Endometrial microvascular endothelial cells (primary cell): ENCODE data around the gene PEAK3. TPM values are rescaled to one million over a fixed set of nuclear protein-coding genes. Genes with fewer than 3 reads are reported as not detected.

Source experiments
- in situ Hi-C: cut with HindIII; loops from 2 replicates; pipeline ENCODE4 v1.10.0; 2017; ENCODE audit warnings: low sequenced_read_pairs, low pct_unique_long_range_greater_than_20kb; ENCODE audit errors: inconsistent ontology term
- total RNA-seq: library from RNA; depleted of rRNA; stranded (reverse); fragments of >200 nt; gene quantifications from one replicate; pipeline ENCODE4 v1.2.3, GENCODE V29; 2015; ENCODE audit errors: inconsistent ontology term

PEAK3 gene
- total RNA-seq, 1 donor from 2014 or later = not detected

GRCh38 chr19:2317756-2318155 lies 35.8 kb upstream of the PEAK3 start:
- in situ Hi-C loops = no loop called here

GRCh38 chr19:2317300-2317699 lies 35.3 kb upstream of the PEAK3 start:
- in situ Hi-C loops = no loop called here

- in situ Hi-C loops = no loop called here
Measured at GRCh38 chr19:2315818-2316353, 33.9 kb upstream of the PEAK3 start.

GRCh38 chr19:2315121-2315817 lies 33.3 kb upstream of the PEAK3 start:
- in situ Hi-C loops = no loop called here

GRCh38 chr19:2312820-2313501 lies 31.0 kb upstream of the PEAK3 start:
- in situ Hi-C loops = no loop called here

- in situ Hi-C loops = no loop called here
Measured at GRCh38 chr19:2311093-2311492, 29.1 kb upstream of the PEAK3 start.

- in situ Hi-C loops = no loop called here
Measured at GRCh38 chr19:2309734-2310362, 27.9 kb upstream of the PEAK3 start.

GRCh38 chr19:2308114-2308556 lies 26.2 kb upstream of the PEAK3 start, which contains the start of gene LINGO3:
Gene LINGO3 (minus strand): TSS chr19:2308154. CDS start chr19:2291776, 16,378 bp downstream.
- in situ Hi-C loops = no loop called here

- in situ Hi-C loops = no loop called here
Measured at GRCh38 chr19:2307518-2308012, 25.6 kb upstream of the PEAK3 start.

- in situ Hi-C loops = no loop called here
Measured at GRCh38 chr19:2306971-2307370, 25.0 kb upstream of the PEAK3 start.

- in situ Hi-C loops = no loop called here
Measured at GRCh38 chr19:2306281-2306806, 24.4 kb upstream of the PEAK3 start.

GRCh38 chr19:2305452-2306280 lies 23.7 kb upstream of the PEAK3 start:
- in situ Hi-C loops = no loop called here

GRCh38 chr19:2303211-2303798 lies 21.3 kb upstream of the PEAK3 start:
- in situ Hi-C loops = no loop called here

GRCh38 chr19:2302319-2303210 lies 20.6 kb upstream of the PEAK3 start:
- in situ Hi-C loops = no loop called here

- in situ Hi-C loops = no loop called here
Measured at GRCh38 chr19:2300533-2300932, 18.6 kb upstream of the PEAK3 start.

GRCh38 chr19:2296141-2296540 lies 14.2 kb upstream of the PEAK3 start:
- in situ Hi-C loops = no loop called here

GRCh38 chr19:2294687-2295335 lies 12.8 kb upstream of the PEAK3 start:
- in situ Hi-C loops = no loop called here
